Panc1 (cell line): ENCODE measurements around the gene KIAA1671.

Experiments used
- POLR2AphosphoS5 ChIP-seq: IDR thresholded peaks from 2 replicates; pipeline ENCODE4 v1.6.1; 2012; ENCODE audit warnings: mild to moderate bottlenecking, low read depth, low read length, moderate library complexity
- REST ChIP-seq, 2 experiments: IDR thresholded peaks; 2 replicates each; pipeline ENCODE4 v1.6.1; 2011 to 2012; ENCODE audit warnings: low read depth in 2 of 2, control low read depth in 1 of 2, low read length in 1 of 2, mild to moderate bottlenecking in 1 of 2, moderate library complexity in 1 of 2; ENCODE audit not compliant: insufficient read depth in 1 of 2
- SIN3A ChIP-seq: IDR thresholded peaks from 2 replicates; pipeline ENCODE4 v1.6.1; 2012; ENCODE audit warnings: low read depth, mild to moderate bottlenecking, low read length, moderate library complexity, borderline replicate concordance; ENCODE audit not compliant: insufficient read depth
- TF ChIP-seq, protein P1 (sequence below): fragments of 450-650 bp; IDR thresholded peaks from 2 replicates; pipeline ENCODE4 v1.5.1; 2017; ENCODE audit warnings: mild to moderate bottlenecking

- TF ChIP-seq, protein P1, sequence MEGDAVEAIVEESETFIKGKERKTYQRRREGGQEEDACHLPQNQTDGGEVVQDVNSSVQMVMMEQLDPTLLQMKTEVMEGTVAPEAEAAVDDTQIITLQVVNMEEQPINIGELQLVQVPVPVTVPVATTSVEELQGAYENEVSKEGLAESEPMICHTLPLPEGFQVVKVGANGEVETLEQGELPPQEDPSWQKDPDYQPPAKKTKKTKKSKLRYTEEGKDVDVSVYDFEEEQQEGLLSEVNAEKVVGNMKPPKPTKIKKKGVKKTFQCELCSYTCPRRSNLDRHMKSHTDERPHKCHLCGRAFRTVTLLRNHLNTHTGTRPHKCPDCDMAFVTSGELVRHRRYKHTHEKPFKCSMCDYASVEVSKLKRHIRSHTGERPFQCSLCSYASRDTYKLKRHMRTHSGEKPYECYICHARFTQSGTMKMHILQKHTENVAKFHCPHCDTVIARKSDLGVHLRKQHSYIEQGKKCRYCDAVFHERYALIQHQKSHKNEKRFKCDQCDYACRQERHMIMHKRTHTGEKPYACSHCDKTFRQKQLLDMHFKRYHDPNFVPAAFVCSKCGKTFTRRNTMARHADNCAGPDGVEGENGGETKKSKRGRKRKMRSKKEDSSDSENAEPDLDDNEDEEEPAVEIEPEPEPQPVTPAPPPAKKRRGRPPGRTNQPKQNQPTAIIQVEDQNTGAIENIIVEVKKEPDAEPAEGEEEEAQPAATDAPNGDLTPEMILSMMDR = no peak
- no peak for TF ChIP-seq SIN3A
- TF ChIP-seq POLR2AphosphoS5 = no peak
- no peak for TF ChIP-seq REST (IDR thresholded peaks at IDR 0.05; ENCODE audit: insufficient read depth in 1 of 2, low read depth in 2 of 2, low read length in 1 of 2)
These were observed 248.5 kb downstream of the KIAA1671 start for GRCh38 chr22:25200967-25201366.
